HCT116 (cell line): ENCODE data around the gene ITIH5. TPM values are rescaled to one million over a fixed set of nuclear protein-coding genes. Genes with fewer than 3 reads are reported as not detected.

Source experiments
- ATAC-seq: fragments of 200-7000 bp; cut with Tn5 transposase; 2 replicates; pipeline ENCODE4 v1.9.1; 2020; ENCODE audit warnings: mild to moderate bottlenecking, moderate library complexity
- BruUV-seq: library from RNA; stranded (reverse); fragments of 400-500 nt; replicated peaks from 2 replicates; lab custom pipeline; 2021; lab: Mats Ljungman, UMichigan
- CTCF ChIA-PET: fragments of 300-600 bp; sonication (Branson Sonifier 250); formaldehyde crosslinking; loops from one replicate; lab custom pipeline; 2021; ENCODE audit warnings: antibody characterized with exemption; lab: Charles Lee
- POLR2A ChIA-PET: fragments of 300-600, 350-600 bp; sonication (Branson Sonifier 250); formaldehyde crosslinking; loops from one replicate; lab custom pipeline; 2021; ENCODE audit warnings: antibody characterized with exemption; lab: Charles Lee
- RAD21 ChIA-PET, 2 experiments: fragments of 300-600 bp; sonication (Branson Sonifier 250); formaldehyde crosslinking; loops; one replicate each; lab custom pipeline; 2023; ENCODE audit warnings: low total read pairs in 2 of 2; ENCODE audit not compliant: uncharacterized antibody in 2 of 2, unreplicated experiment in 2 of 2, low non-redundant PET in 1 of 2; lab: Charles Lee
- DNase-seq: peaks from one replicate; pipeline ENCODE4 v3.0.0-alpha.2; 2010; ENCODE audit warnings: low read depth, low spot score
- H2AFZ ChIP-seq: fragments of 200-600 bp; shearing (Covaris generic), sonication (generic); 2 replicates; pipeline ENCODE4 v1.6.1; 2017; ENCODE audit warnings: low read depth, mixed run types, mixed read lengths, antibody characterized with exemption, low read length; ENCODE audit not compliant: poor library complexity, severe bottlenecking
- H3K27ac ChIP-seq: 2 replicates; pipeline ENCODE4 v1.5.1; 2012; ENCODE audit warnings: low read depth, low read length
- H3K27me3 ChIP-seq: fragments of 200-600 bp; sonication (generic); 2 replicates; pipeline ENCODE4 v1.6.1; 2016; ENCODE audit warnings: mixed run types, low read length, mixed read lengths; ENCODE audit not compliant: insufficient read depth
- H3K36me3 ChIP-seq, 2 experiments: fragments of 200-500 bp in 1 of 2; fragments of 200-600 bp in 1 of 2; sonication (Bioruptor generic) in 1 of 2; sonication (generic) in 1 of 2; 2 replicates each; pipeline versions ENCODE4 v1.5.1 to v1.6.1; 2014 to 2016; ENCODE audit warnings: low read length in 2 of 2, inconsistent platforms in 1 of 2, mixed read lengths in 1 of 2, mixed run types in 1 of 2; ENCODE audit not compliant: insufficient read depth in 2 of 2, control insufficient read depth in 1 of 2
- H3K4me1 ChIP-seq, 2 experiments: fragments of 200-600 bp in 1 of 2; sonication (generic) in 1 of 2; 2 replicates each; pipeline versions ENCODE4 v1.5.1 to v1.6.1; 2012 to 2017; ENCODE audit warnings: low read length in 2 of 2, inconsistent platforms in 1 of 2, mild to moderate bottlenecking in 1 of 2, mixed read lengths in 1 of 2, mixed run types in 1 of 2, moderate library complexity in 1 of 2; ENCODE audit not compliant: insufficient read depth in 2 of 2, control insufficient read depth in 1 of 2
- H3K4me2 ChIP-seq: fragments of 200-600 bp; sonication (generic); 2 replicates; pipeline ENCODE4 v1.6.1; 2017; ENCODE audit warnings: mixed run types, low read length, mixed read lengths
- H3K4me3 ChIP-seq, 2 experiments: fragments of 200-600 bp in 1 of 2; sonication (generic) in 1 of 2; replicated peaks in 1 of 2; 2 replicates each; pipeline ENCODE4 v1.5.1; 2011 to 2016; ENCODE audit warnings: low read length in 2 of 2, control low read depth in 1 of 2, low read depth in 1 of 2, mild to moderate bottlenecking in 1 of 2, mixed read lengths in 1 of 2, mixed run types in 1 of 2
- H3K79me2 ChIP-seq: fragments of 200-600 bp; sonication (generic); 2 replicates; pipeline ENCODE4 v1.6.1; 2017; ENCODE audit warnings: mild to moderate bottlenecking, mixed run types, low read length, moderate library complexity, mixed read lengths; ENCODE audit not compliant: insufficient read depth
- H3K9ac ChIP-seq: fragments of 200-600 bp; sonication (generic); 2 replicates; pipeline ENCODE4 v1.6.1; 2016; ENCODE audit warnings: low read length, mixed read lengths
- H3K9me2 ChIP-seq: fragments of 200-600 bp; sonication (generic), shearing (Covaris generic); 2 replicates; pipeline ENCODE4 v1.6.1; 2017; ENCODE audit warnings: mixed run types, mild to moderate bottlenecking, moderate library complexity; ENCODE audit not compliant: insufficient read depth
- H3K9me3 ChIP-seq, 2 experiments: fragments of 200-500 bp in 1 of 2; fragments of 200-600 bp in 1 of 2; sonication (Bioruptor generic) in 1 of 2; sonication (generic) in 1 of 2; 2 replicates each; pipeline ENCODE4 v1.6.1; 2014 to 2017; ENCODE audit warnings: low read length in 2 of 2, mixed read lengths in 2 of 2, inconsistent platforms in 1 of 2, low read depth in 1 of 2, mild to moderate bottlenecking in 1 of 2, mixed run types in 1 of 2, moderate library complexity in 1 of 2; ENCODE audit not compliant: control insufficient read depth in 1 of 2, insufficient read depth in 1 of 2
- H4K20me1 ChIP-seq: fragments of 200-600 bp; sonication (generic), shearing (Covaris generic); 2 replicates; pipeline ENCODE4 v1.6.1; 2017; ENCODE audit warnings: mixed run types, mild to moderate bottlenecking, moderate library complexity; ENCODE audit not compliant: insufficient read depth
- CBX3 ChIP-seq: IDR thresholded peaks from 2 replicates; pipeline ENCODE4 v1.6.1; 2012; ENCODE audit warnings: low read depth
- CEBPB ChIP-seq: IDR thresholded peaks from 2 replicates; pipeline ENCODE4 v1.6.1; 2012; ENCODE audit warnings: low read depth
- EZH2phosphoT487 ChIP-seq: fragments of 200-600 bp; IDR thresholded peaks from 2 replicates; pipeline ENCODE4 v1.6.1; 2018; ENCODE audit warnings: antibody characterized with exemption, borderline replicate concordance
- JUND ChIP-seq: IDR thresholded peaks from 2 replicates; pipeline ENCODE4 v1.6.1; 2012
- POLR2A ChIP-seq: IDR thresholded peaks from 2 replicates; pipeline ENCODE4 v1.7.0; 2011; ENCODE audit warnings: borderline replicate concordance; ENCODE audit not compliant: insufficient read depth, insufficient read length; ENCODE audit errors: extremely low read depth
- RAD21 ChIP-seq: IDR thresholded peaks from 2 replicates; pipeline ENCODE4 v1.6.1; 2012; ENCODE audit warnings: low read depth, mild to moderate bottlenecking
- SRF ChIP-seq: IDR thresholded peaks from 2 replicates; pipeline ENCODE4 v1.6.1; 2012; ENCODE audit warnings: low read depth
- TCF7L2 ChIP-seq: IDR thresholded peaks from 2 replicates; pipeline ENCODE4 v1.7.0; 2011; ENCODE audit warnings: borderline replicate concordance, inconsistent platforms; ENCODE audit not compliant: insufficient read depth, insufficient read length; ENCODE audit errors: extremely low read depth
- ZFX ChIP-seq: fragments of 450-650 bp; IDR thresholded peaks from 2 replicates; pipeline ENCODE4 v1.6.1; 2017
- ZNF274 ChIP-seq: fragments of 200-500 bp; sonication (Bioruptor generic); IDR thresholded peaks from 2 replicates; pipeline ENCODE4 v1.6.1; 2014; ENCODE audit warnings: mild to moderate bottlenecking, low read depth, low read length, inconsistent platforms
- intact Hi-C: fragments of 100-400 bp; cut with micrococcal nuclease; formaldehyde crosslinking; loops from 2 replicates; pipeline ENCODE4 v1.10.0; 2022
- total RNA-seq: library from RNA; stranded (reverse); gene quantifications from one replicate; pipeline ENCODE4 v1.2.1, GENCODE V29; 2021; ENCODE audit not compliant: unreplicated experiment

The ITIH5 gene
- total RNA-seq, 1 experiment from 2014 or later: not detected

DNA sequence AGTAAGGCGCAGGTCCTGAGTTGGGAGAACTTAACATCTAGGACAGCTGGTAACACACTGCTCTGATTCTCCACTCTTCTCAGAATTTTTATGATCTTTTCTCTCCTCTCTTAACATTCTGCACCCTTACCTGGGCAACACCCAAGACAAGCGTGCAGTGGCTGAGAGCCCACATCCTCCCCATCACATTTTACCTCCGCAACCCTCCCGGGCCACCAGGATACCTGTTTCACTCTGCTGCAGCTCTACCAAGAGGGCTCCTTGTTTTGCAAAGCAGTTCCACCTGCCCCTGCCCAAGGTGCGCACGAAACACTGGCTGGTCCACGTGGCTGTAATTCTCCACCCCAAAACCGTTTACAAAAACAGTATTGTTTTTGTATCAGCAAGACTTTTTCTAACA lies 81.5 kb downstream of the ITIH5 start:
- Histone ChIP-seq H3K79me2 (no peaks in the 10 kb centered on the region), H3K9ac (no peak overlapping the region), H3K4me3 (no peak overlapping the region), H3K27me3 (peaks cover 32% of the 10 kb centered on the region), H2AFZ (no peak overlapping the region), H4K20me1 (no peaks in the 10 kb centered on the region), H3K9me3 (no peaks in the 10 kb centered on the region), H3K4me1 (no peaks in the 10 kb centered on the region), H3K4me2 (no peak overlapping the region), H3K27ac (no peak overlapping the region), H3K36me3 (no peaks in the 10 kb centered on the region), H3K9me2 (no peaks in the 10 kb centered on the region)
- no TSS peak for BruUV-seq
- DNase-seq (no peak), ATAC-seq (no peak)
- ChIA-PET CTCF (no interaction called here), RAD21 (no interaction called here), POLR2A (no interaction called here)
- intact Hi-C loops: no loop called here
- no peak for TF ChIP-seq POLR2A
- TF ChIP-seq ZNF274: no peak

DNA sequence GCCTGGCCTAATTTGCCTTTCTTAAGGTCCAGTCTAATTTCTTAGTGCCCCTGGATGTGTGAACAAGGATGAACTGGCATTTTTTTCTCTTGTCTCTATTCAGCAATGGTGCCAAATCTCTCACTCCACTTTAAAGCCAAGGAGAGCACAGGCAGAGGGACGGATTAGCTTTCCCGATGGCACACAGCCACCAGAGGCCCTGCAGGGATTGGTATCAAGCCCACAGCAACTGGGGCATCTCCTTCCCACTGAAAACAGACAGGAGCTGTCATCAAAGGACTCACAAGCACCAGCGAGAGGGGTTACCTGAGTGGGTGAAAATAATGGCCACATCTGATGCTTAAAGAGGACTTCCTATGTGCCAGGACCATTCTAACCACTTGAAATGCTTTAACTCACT lies 83.1 kb downstream of the ITIH5 start:
- no peak for TF ChIP-seq SRF
- no peak for TF ChIP-seq ZNF274
- TF ChIP-seq RAD21: no peak
- TF ChIP-seq POLR2A: no peak
- TF ChIP-seq CBX3: no peak
- no peak for TF ChIP-seq JUND
- TF ChIP-seq TCF7L2: no peak
- no peak for TF ChIP-seq CEBPB
- TF ChIP-seq EZH2phosphoT487: no peak
- TF ChIP-seq ZFX: no peak
- Histone ChIP-seq H3K9ac (no peak overlapping the region), H3K9me2 (no peaks in the 10 kb centered on the region), H4K20me1 (no peaks in the 10 kb centered on the region), H3K4me1 (no peaks in the 10 kb centered on the region), H3K9me3 (no peaks in the 10 kb centered on the region), H3K27ac (no peak overlapping the region), H3K4me3 (no peak overlapping the region), H3K36me3 (no peaks in the 10 kb centered on the region), H3K27me3 (peaks cover 31% of the 10 kb centered on the region), H3K79me2 (no peaks in the 10 kb centered on the region), H3K4me2 (no peak overlapping the region), H2AFZ (no peak overlapping the region)
- no TSS peak for BruUV-seq
- RAD21 ChIA-PET: no interaction called here
- POLR2A ChIA-PET: no interaction called here
- no peak for ATAC-seq
- DNase-seq: no peak
- CTCF ChIA-PET: no interaction called here
- intact Hi-C loops: no loop called here
